A673 (cell line): Measurements from ENCODE around the gene MICAL3. TPM values are rescaled to one million over a fixed set of nuclear protein-coding genes. Genes with fewer than 3 reads are reported as not detected.
A peak's percentile ranks its signal among the peaks of the same experiment; 100 is the strongest.

Experiments
- BruUV-seq: library from RNA; stranded (reverse); fragments of 400-500 nt; replicated peaks from 2 replicates; lab custom pipeline; 2021; lab: Mats Ljungman, UMichigan
- CTCF ChIA-PET: fragments of 300-600 bp; sonication (Branson Sonifier 250); formaldehyde crosslinking; loops from one replicate; lab custom pipeline; 2022; ENCODE audit warnings: antibody characterized with exemption; lab: Charles Lee
- POLR2A ChIA-PET: fragments of 300-600 bp; sonication (Branson Sonifier 250); formaldehyde crosslinking; loops from one replicate; lab custom pipeline; 2022; ENCODE audit warnings: antibody characterized with exemption; ENCODE audit not compliant: low non-redundant PET; lab: Charles Lee
- DNase-seq: peaks from one replicate; pipeline ENCODE4 v3.0.0-alpha.2; 2015; ENCODE audit warnings: low spot score
- H3K27ac ChIP-seq: fragments of 200-600 bp; sonication (generic); 2 replicates; pipeline ENCODE4 v1.5.1; 2016; ENCODE audit warnings: mixed run types, low read depth, mild to moderate bottlenecking, mixed read lengths, antibody characterized with exemption, low read length; ENCODE audit not compliant: poor library complexity, severe bottlenecking
- H3K27me3 ChIP-seq: fragments of 200-600 bp; sonication (generic); replicated peaks from 2 replicates; pipeline ENCODE4 v1.6.1; 2017; ENCODE audit warnings: mixed run types, low read depth, mild to moderate bottlenecking, mixed read lengths, antibody characterized with exemption, low read length; ENCODE audit not compliant: insufficient read depth, poor library complexity
- H3K36me3 ChIP-seq: fragments of 200-600 bp; sonication (generic); 2 replicates; pipeline ENCODE4 v1.6.1; 2016; ENCODE audit warnings: mixed run types, mild to moderate bottlenecking, mixed read lengths, antibody characterized with exemption, low read length; ENCODE audit not compliant: insufficient read depth, poor library complexity, severe bottlenecking
- H3K4me1 ChIP-seq: fragments of 200-600 bp; sonication (generic); 2 replicates; pipeline ENCODE4 v1.6.1; 2017; ENCODE audit warnings: mixed run types, mild to moderate bottlenecking, mixed read lengths, antibody characterized with exemption, low read length; ENCODE audit not compliant: insufficient read depth, poor library complexity, severe bottlenecking
- H3K4me3 ChIP-seq: fragments of 200-600 bp; sonication (generic); 2 replicates; pipeline ENCODE4 v1.5.1; 2016; ENCODE audit warnings: low read depth, mixed run types, mild to moderate bottlenecking, mixed read lengths, low read length; ENCODE audit not compliant: poor library complexity, severe bottlenecking
- H3K9me3 ChIP-seq: fragments of 200-600 bp; sonication (generic); 2 replicates; pipeline ENCODE4 v1.6.1; 2016; ENCODE audit warnings: mixed run types, low read depth, mild to moderate bottlenecking, mixed read lengths, antibody characterized with exemption, low read length; ENCODE audit not compliant: poor library complexity, severe bottlenecking
- EZH2 ChIP-seq: fragments of 200-600 bp; sonication (generic); IDR thresholded peaks from 2 replicates; pipeline ENCODE4 v1.6.1; 2017; ENCODE audit warnings: borderline replicate concordance, low read depth, mild to moderate bottlenecking, mixed read lengths, antibody characterized with exemption, low read length; ENCODE audit not compliant: poor library complexity, severe bottlenecking
- intact Hi-C: fragments of 100-400 bp; cut with micrococcal nuclease; formaldehyde crosslinking; loops from one replicate; pipeline ENCODE4 v1.10.0; 2022; ENCODE audit not compliant: unreplicated experiment
- total RNA-seq: library from RNA; stranded (reverse); gene quantifications from 2 replicates; pipeline ENCODE4 v1.2.3, GENCODE V29; 2021
- TF ChIP-seq, protein P1 (sequence below): fragments of 300-800, 200-600 bp; sonication (generic); conservative IDR thresholded peaks from 2 replicates; pipeline ENCODE4 v1.5.1; 2017; ENCODE audit warnings: low read depth, mild to moderate bottlenecking, antibody characterized with exemption, low read length, moderate library complexity, mixed read lengths

MICAL3 gene
- total RNA-seq, 1 experiment from 2014 or later = 63.6 TPM

DNA sequence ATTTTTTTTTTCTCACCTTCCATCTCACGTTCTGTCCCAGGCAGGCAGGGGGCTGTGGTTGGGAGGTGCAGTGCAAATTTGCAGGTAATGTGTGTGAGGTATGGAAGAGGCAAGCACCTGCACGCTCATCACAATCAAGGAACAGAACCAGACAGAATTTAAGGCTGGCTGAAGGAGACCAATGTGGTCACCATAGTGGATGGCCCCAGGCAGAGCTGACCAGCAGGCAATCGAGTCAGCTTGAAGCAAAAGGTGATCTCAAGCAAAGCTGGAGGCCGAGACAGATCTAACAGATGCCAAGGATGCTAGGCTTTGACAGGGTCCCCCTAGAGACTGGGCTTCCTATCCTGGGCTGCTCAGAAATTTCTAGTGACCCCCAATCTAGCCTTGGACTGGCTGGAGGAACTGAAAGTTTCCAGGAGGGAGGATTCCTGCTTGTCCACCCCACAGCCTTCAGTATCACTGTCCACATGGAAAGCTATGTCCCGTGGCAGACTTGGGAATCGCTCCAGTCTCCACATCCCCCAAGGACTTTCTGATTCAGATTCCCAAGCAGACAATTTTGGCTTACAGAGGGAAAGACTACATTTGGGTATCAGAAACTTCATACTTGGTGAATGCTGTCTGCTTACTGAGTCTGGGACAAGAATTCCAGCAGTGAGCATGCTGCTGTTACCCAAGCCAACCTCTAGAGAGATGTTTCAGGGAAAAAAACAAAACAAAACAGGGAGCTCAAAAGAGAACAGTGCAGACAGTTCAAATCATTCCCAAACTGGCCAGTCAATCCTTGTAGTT is 9.0 kb upstream of the MICAL3 start:
- no peaks in the 10 kb centered on the region for H3K27me3 ChIP-seq
- no peak overlapping the region for H3K27ac ChIP-seq
- intact Hi-C loops = no loop called here
- no peak for TF ChIP-seq EZH2
- TF ChIP-seq, protein P1, sequence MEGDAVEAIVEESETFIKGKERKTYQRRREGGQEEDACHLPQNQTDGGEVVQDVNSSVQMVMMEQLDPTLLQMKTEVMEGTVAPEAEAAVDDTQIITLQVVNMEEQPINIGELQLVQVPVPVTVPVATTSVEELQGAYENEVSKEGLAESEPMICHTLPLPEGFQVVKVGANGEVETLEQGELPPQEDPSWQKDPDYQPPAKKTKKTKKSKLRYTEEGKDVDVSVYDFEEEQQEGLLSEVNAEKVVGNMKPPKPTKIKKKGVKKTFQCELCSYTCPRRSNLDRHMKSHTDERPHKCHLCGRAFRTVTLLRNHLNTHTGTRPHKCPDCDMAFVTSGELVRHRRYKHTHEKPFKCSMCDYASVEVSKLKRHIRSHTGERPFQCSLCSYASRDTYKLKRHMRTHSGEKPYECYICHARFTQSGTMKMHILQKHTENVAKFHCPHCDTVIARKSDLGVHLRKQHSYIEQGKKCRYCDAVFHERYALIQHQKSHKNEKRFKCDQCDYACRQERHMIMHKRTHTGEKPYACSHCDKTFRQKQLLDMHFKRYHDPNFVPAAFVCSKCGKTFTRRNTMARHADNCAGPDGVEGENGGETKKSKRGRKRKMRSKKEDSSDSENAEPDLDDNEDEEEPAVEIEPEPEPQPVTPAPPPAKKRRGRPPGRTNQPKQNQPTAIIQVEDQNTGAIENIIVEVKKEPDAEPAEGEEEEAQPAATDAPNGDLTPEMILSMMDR = no peak
- H3K9me3 ChIP-seq = no peaks in the 10 kb centered on the region
- H3K4me1 ChIP-seq = no peaks in the 10 kb centered on the region
- no peaks in the 10 kb centered on the region for H3K36me3 ChIP-seq
- DNase-seq = no peak
- no TSS peak for BruUV-seq
- ChIA-PET CTCF (interaction anchor here (0.6 kb wide), 1 partner anchor 1688 kb away, joined by 4 read pairs; no protein-coding TSS in a partner anchor), POLR2A (no interaction called here)
- no peak overlapping the region for H3K4me3 ChIP-seq

- CTCF ChIA-PET = no interaction called here
- H3K4me1 ChIP-seq = no peaks in the 10 kb centered on the region
- no peak overlapping the region for H3K4me3 ChIP-seq
- no peak overlapping the region for H3K27ac ChIP-seq
- H3K36me3 ChIP-seq = no peaks in the 10 kb centered on the region
- BruUV-seq = no TSS peak
- TF ChIP-seq, protein P1 = no peak
- TF ChIP-seq EZH2 = no peak
- H3K9me3 ChIP-seq = no peaks in the 10 kb centered on the region
- DNase-seq = no peak
- H3K27me3 ChIP-seq = no peaks in the 10 kb centered on the region
- POLR2A ChIA-PET = no interaction called here
- intact Hi-C loops = no loop called here
Measured at GRCh38 chr22:18032455-18033101, 8.2 kb upstream of the MICAL3 start.

DNA sequence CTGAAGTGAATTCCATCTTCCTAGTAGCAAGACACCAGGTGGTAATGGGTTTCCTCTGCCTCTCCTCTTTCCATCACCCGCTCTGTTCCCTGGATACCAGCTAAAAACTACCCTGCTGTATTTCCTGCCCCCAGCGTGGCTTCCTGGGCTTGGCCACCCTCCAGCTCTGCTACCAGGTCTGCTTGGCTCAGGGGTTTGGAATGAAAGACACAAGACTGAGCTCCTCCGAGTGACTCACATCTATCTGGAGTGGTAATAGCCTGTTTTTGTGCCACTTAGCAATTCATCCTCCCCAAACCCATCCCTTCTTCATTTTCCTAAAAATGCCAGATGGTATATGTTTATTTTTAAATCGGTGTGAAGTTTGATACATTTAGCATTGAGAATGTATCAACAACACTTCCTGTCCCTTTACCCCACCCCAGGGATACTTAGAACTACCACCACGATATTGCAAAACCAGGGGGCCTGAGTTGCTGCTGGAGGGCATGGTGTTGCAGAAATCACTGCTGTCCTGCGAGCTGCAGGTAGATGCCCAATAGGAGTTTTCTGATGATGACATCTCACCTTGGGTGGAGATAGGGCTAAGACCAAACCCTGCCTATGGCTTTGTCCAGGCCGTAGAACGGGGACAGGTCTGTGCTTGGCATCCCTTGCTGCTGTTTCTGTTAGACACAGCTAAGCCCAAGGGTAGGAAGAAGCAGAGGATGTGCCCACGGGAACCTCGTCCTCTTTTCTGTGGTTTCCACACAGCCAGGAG is 7.5 kb upstream of the MICAL3 start:
- no peak for TF ChIP-seq EZH2
- TF ChIP-seq, protein P1 = no peak
- Histone ChIP-seq H3K4me1 (no peaks in the 10 kb centered on the region), H3K36me3 (no peaks in the 10 kb centered on the region), H3K27me3 (no peaks in the 10 kb centered on the region), H3K9me3 (no peaks in the 10 kb centered on the region), H3K27ac (no peak overlapping the region), H3K4me3 (no peak overlapping the region)
- peak; percentile 82 for DNase-seq
- no TSS peak for BruUV-seq
- intact Hi-C loops = no loop called here
- POLR2A ChIA-PET = no interaction called here
- CTCF ChIA-PET = no interaction called here
